IPS-20b (cell line): ENCODE results near the gene SLC25A24.
A peak's percentile ranks its signal among the peaks of the same experiment; 100 is the strongest.
"Not testable (repeated sequence)": the region's sequence is repeated elsewhere in the genome, so short reads cannot be mapped to it uniquely, and the experiment has no call there.

Experiments
- H3K27ac ChIP-seq: one replicate; pipeline ENCODE4 v1.5.1; 2013; ENCODE audit warnings: low read length
- H3K27me3 ChIP-seq: 2 replicates; pipeline ENCODE4 v1.6.1; 2013; ENCODE audit warnings: mild to moderate bottlenecking, low read length, inconsistent platforms; ENCODE audit not compliant: insufficient read depth
- H3K36me3 ChIP-seq: 2 replicates; pipeline ENCODE4 v1.6.1; 2013; ENCODE audit warnings: low read depth, mild to moderate bottlenecking, inconsistent platforms, low read length, moderate library complexity; ENCODE audit not compliant: insufficient read depth
- H3K4me1 ChIP-seq: 2 replicates; pipeline ENCODE4 v1.6.1; 2013; ENCODE audit warnings: mild to moderate bottlenecking, control low read depth, inconsistent platforms, low read length, moderate library complexity; ENCODE audit not compliant: insufficient read depth
- H3K4me3 ChIP-seq: 2 replicates; pipeline ENCODE4 v1.5.1; 2013; ENCODE audit warnings: mild to moderate bottlenecking, low read length, inconsistent platforms
- H3K9ac ChIP-seq: 2 replicates; pipeline ENCODE4 v1.6.1; 2013; ENCODE audit warnings: low read depth, mild to moderate bottlenecking, inconsistent platforms, low read length, moderate library complexity
- H3K9me3 ChIP-seq: 2 replicates; pipeline ENCODE4 v1.6.1; 2013; ENCODE audit warnings: mild to moderate bottlenecking, low read depth, low read length, inconsistent platforms; ENCODE audit not compliant: insufficient read depth

The SLC25A24 gene

GRCh38 chr1:108199781-108200686 is at the start of gene SLC25A24:
SLC25A24 (minus strand) TSS chr1:108200343; CDS start chr1:108200138, 205 bp downstream.
- Histone ChIP-seq H3K27ac (no peak within 1 kb of the TSS), H3K27me3 (peaks cover 30% of the 10 kb centered on the region), H3K4me3 (peak within 1 kb of the TSS; percentile 87), H3K36me3 (peaks cover 7% of the 10 kb centered on the region), H3K9me3 (no peaks in the 10 kb centered on the region), H3K4me1 (peaks cover 7% of the 10 kb centered on the region; the same call in 1 of the 2 replicates), H3K9ac (peak within 1 kb of the TSS; percentile 78)

- not testable (repeated sequence) for H3K27ac ChIP-seq, H3K4me3 ChIP-seq, H3K4me1 ChIP-seq, H3K27me3 ChIP-seq, H3K36me3 ChIP-seq, H3K9ac ChIP-seq, H3K9me3 ChIP-seq
These were observed 43.8 kb upstream of the SLC25A24 start, which contains the start of gene NBPF4 for GRCh38 chr1:108243976-108244375. NBPF4 (minus strand) TSS chr1:108244076; CDS start chr1:108243761, 315 bp downstream.

- H3K9me3 ChIP-seq, H3K27ac ChIP-seq, H3K9ac ChIP-seq, H3K4me3 ChIP-seq, H3K27me3 ChIP-seq, H3K4me1 ChIP-seq, H3K36me3 ChIP-seq: not testable (repeated sequence)
These were observed 39.3 kb upstream of the SLC25A24 start for GRCh38 chr1:108239426-108239825.

GRCh38 chr1:108235308-108235707 is 35.2 kb upstream of the SLC25A24 start:
- H3K9ac ChIP-seq, H3K4me1 ChIP-seq, H3K36me3 ChIP-seq, H3K27me3 ChIP-seq, H3K9me3 ChIP-seq, H3K4me3 ChIP-seq, H3K27ac ChIP-seq: not testable (repeated sequence)

GRCh38 chr1:108232183-108232582 is 32.0 kb upstream of the SLC25A24 start:
- not testable (repeated sequence) for H3K27ac ChIP-seq, H3K4me3 ChIP-seq, H3K9ac ChIP-seq, H3K36me3 ChIP-seq, H3K9me3 ChIP-seq, H3K27me3 ChIP-seq, H3K4me1 ChIP-seq

- H3K4me1 ChIP-seq, H3K36me3 ChIP-seq, H3K27ac ChIP-seq, H3K27me3 ChIP-seq, H3K9ac ChIP-seq, H3K9me3 ChIP-seq, H3K4me3 ChIP-seq: not testable (repeated sequence)
These were observed 29.8 kb upstream of the SLC25A24 start for GRCh38 chr1:108229976-108230375.

- not testable (repeated sequence) for H3K9me3 ChIP-seq, H3K36me3 ChIP-seq
These were observed 27.6 kb upstream of the SLC25A24 start for GRCh38 chr1:108227772-108228171.

GRCh38 chr1:108226855-108227254 is 26.7 kb upstream of the SLC25A24 start:
- H3K9me3 ChIP-seq, H3K4me1 ChIP-seq, H3K27ac ChIP-seq, H3K4me3 ChIP-seq, H3K27me3 ChIP-seq, H3K36me3 ChIP-seq, H3K9ac ChIP-seq: not testable (repeated sequence)

More at GRCh38 chr1:108227772-108228171, 27.6 kb upstream of the SLC25A24 start:
- not testable (repeated sequence) for H3K27ac ChIP-seq, H3K27me3 ChIP-seq, H3K9ac ChIP-seq, H3K4me1 ChIP-seq, H3K4me3 ChIP-seq

- not testable (repeated sequence) for H3K36me3 ChIP-seq, H3K4me1 ChIP-seq, H3K9ac ChIP-seq, H3K27me3 ChIP-seq, H3K9me3 ChIP-seq, H3K4me3 ChIP-seq, H3K27ac ChIP-seq
These were observed 23.1 kb upstream of the SLC25A24 start for GRCh38 chr1:108223226-108223625.

- H3K27ac ChIP-seq, H3K4me1 ChIP-seq, H3K36me3 ChIP-seq, H3K9ac ChIP-seq, H3K9me3 ChIP-seq, H3K27me3 ChIP-seq, H3K4me3 ChIP-seq: not testable (repeated sequence)
These were observed 17.5 kb upstream of the SLC25A24 start for GRCh38 chr1:108217515-108218174.

- H3K9me3 ChIP-seq, H3K4me3 ChIP-seq, H3K36me3 ChIP-seq: not testable (repeated sequence)
These were observed 16.9 kb upstream of the SLC25A24 start for GRCh38 chr1:108217007-108217406.

More at GRCh38 chr1:108217007-108217406, 16.9 kb upstream of the SLC25A24 start:
- not testable (repeated sequence) for H3K27ac ChIP-seq, H3K9ac ChIP-seq, H3K27me3 ChIP-seq, H3K4me1 ChIP-seq
